Gastroesophageal sphincter (tissue), 4 donors: ENCODE results near the gene SERTAD2. TPM values are rescaled to one million over a fixed set of nuclear protein-coding genes. Genes with fewer than 3 reads are reported as not detected.

Experiments
- ATAC-seq: fragments of 150-250 bp; one replicate; pipeline ENCODE4 v1.9.1; 2016; ENCODE audit warnings: mild to moderate bottlenecking, moderate library complexity
- H3K27ac ChIP-seq, 4 donors: fragments of 200-600 bp; sonication (generic) in 3 of 4; 1 replicate in 3 of 4; 2 replicates in 1 of 4; pipeline ENCODE4 v1.5.1; 2016 to 2019
- H3K27me3 ChIP-seq: fragments of 200-600 bp; sonication (generic); one replicate; pipeline ENCODE4 v1.5.1; 2019
- H3K36me3 ChIP-seq, 2 donors: fragments of 200-600 bp; sonication (generic); one replicate each; pipeline ENCODE4 v1.5.1; 2019; ENCODE audit warnings: control low read depth in 1 of 2
- H3K4me1 ChIP-seq, 3 donors: fragments of 200-600 bp; sonication (generic); 1 replicate in 2 of 3; 2 replicates in 1 of 3; pipeline ENCODE4 v1.5.1; 2016 to 2019; ENCODE audit warnings: control low read depth in 2 of 3
- H3K4me3 ChIP-seq, 2 donors: fragments of 200-600 bp; sonication (generic); one replicate each; pipeline ENCODE4 v1.5.1; 2019; ENCODE audit warnings: mild to moderate bottlenecking in 1 of 2, moderate library complexity in 1 of 2
- H3K9me3 ChIP-seq, 3 donors: fragments of 200-600 bp; sonication (generic); one replicate each; pipeline ENCODE4 v1.5.1; 2017 to 2019; ENCODE audit warnings: control low read depth in 2 of 3
- CTCF ChIP-seq, 4 experiments: fragments of 200-600 bp in 2 of 4; fragments of 450-650 bp in 2 of 4; sonication (generic) in 1 of 4; IDR thresholded peaks; one replicate each; pipeline ENCODE4 v1.5.1; 2017 to 2019; ENCODE audit warnings: antibody characterized with exemption in 4 of 4, mild to moderate bottlenecking in 2 of 4, moderate library complexity in 2 of 4
- EP300 ChIP-seq: sonication (generic); formaldehyde crosslinking; IDR thresholded peaks from one replicate; pipeline ENCODE4 v1.6.1; 2017; ENCODE audit warnings: antibody characterized with exemption, mild to moderate bottlenecking
- POLR2A ChIP-seq, 2 donors: fragments of 450-650 bp; IDR thresholded peaks; one replicate each; pipeline ENCODE4 v1.6.1; 2017; ENCODE audit warnings: antibody characterized with exemption in 2 of 2, mild to moderate bottlenecking in 2 of 2, moderate library complexity in 1 of 2
- POLR2AphosphoS5 ChIP-seq: sonication (generic); formaldehyde crosslinking; IDR thresholded peaks from one replicate; pipeline ENCODE4 v1.6.1; 2017; ENCODE audit warnings: antibody characterized with exemption
- WGBS, 2 donors: methylation state at CpG; one replicate each; pipeline ENCODE4 v1.1.5; 2018; ENCODE audit warnings: low coverage in 1 of 2; 5-methylcytosine and 5-hydroxymethylcytosine counted together
- total RNA-seq, 4 donors: library from RNA; depleted of rRNA; stranded (reverse); fragments of >200 nt; gene quantifications; one replicate each; pipeline ENCODE4 v1.1.0, GENCODE V29; 2016

Gene SERTAD2
- total RNA-seq, 4 donors from 2014 or later: 13.9 to 18.5 (median 15.6) TPM

DNA sequence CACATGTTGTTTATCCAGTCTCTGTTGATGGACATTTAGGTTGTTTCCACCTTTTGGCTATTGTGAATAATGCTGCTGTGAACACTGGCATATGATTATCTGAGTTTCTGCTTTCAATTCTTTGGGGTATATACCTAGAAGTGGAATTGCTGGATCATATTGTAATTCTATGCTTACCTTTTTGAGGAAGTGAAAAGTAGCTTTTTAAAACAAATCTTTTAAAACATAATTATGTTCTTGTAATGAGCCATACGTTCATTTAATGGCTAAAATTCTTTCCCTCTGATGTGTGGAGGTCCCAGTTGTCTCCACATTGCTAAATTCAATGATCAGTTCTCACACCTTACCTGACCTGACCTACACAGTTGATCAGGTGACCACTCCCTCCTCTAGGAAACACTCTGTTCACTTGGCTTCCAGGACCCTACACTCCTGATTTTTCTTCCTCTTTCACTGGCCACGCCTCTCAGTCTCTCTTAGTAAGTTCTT is 27.8 kb upstream of the SERTAD2 start:
- TF ChIP-seq POLR2AphosphoS5: no peak
- no peak for TF ChIP-seq POLR2A (IDR thresholded peaks at IDR 0.05)
- Histone ChIP-seq H3K36me3 (no peaks in the 10 kb centered on the region), H3K4me1 (peaks cover 0 to 13% (median 0%) of the 10 kb centered on the region in 3 donors), H3K27me3 (no peaks in the 10 kb centered on the region), H3K4me3 (no peak overlapping the region), H3K27ac (no peak overlapping the region), H3K9me3 (no peaks in the 10 kb centered on the region)
- no peak for ATAC-seq
- 91 to 93% methylated on average over 2 of the region's 2 CpGs for WGBS, 2 donors

DNA sequence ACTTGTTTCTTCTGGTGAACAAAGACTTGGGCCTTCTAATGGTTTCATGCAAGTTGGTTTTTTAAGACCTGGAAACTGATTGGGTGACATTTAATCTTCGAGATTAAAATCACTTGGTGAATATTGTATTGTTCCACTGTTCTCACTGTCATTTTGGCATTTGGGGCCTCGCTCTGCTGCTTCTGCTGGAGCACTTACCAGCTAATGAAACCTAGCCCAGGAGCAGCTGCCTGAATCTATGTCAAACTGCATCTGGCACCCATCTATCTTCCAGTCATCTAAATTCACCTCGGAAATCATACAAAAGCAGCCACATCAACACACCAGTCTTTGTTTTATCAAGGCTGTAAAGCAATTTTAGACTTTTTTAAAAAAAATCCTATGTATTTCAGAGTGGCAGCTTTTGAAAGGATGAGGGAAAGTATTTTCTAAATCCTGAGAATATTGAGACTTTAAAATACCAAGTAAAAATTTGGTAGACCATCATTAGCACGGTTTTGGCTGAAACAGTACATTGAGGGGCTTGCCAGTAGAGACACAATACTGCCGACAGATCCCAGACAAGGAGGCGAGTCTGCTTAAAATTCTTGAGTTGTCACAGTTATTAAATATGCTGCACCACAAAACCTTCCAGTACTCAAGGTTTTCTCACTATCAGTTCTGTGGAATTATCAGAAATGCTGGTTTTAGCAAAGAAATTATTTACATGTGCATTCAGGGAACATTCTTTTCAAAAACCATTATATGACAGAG is 26.1 kb upstream of the SERTAD2 start:
- TF ChIP-seq EP300 (no peak), CTCF (IDR thresholded peaks at IDR 0.05) (no peak), POLR2A (IDR thresholded peaks at IDR 0.05) (no peak), POLR2AphosphoS5 (no peak)
- Histone ChIP-seq H3K36me3 (no peaks in the 10 kb centered on the region), H3K27me3 (no peaks in the 10 kb centered on the region), H3K4me1 (peaks cover 0 to 13% (median 0%) of the 10 kb centered on the region in 3 donors), H3K4me3 (no peak overlapping the region), H3K27ac (no peak overlapping the region), H3K9me3 (no peaks in the 10 kb centered on the region)
- no peak for ATAC-seq
- 59 to 72% methylated on average over 6 of the region's 6 CpGs for WGBS, 2 donors

- Histone ChIP-seq H3K4me1 (peaks cover 0 to 13% (median 0%) of the 10 kb centered on the region in 3 donors), H3K36me3 (no peaks in the 10 kb centered on the region), H3K9me3 (no peaks in the 10 kb centered on the region), H3K4me3 (no peak overlapping the region), H3K27ac (no peak overlapping the region), H3K27me3 (no peaks in the 10 kb centered on the region)
- no peak for ATAC-seq
- WGBS, 2 donors: 48 to 58% methylated on average over 3 of the region's 3 CpGs
- TF ChIP-seq POLR2A (IDR thresholded peaks at IDR 0.05): no peak
- TF ChIP-seq CTCF (IDR thresholded peaks at IDR 0.05): no peak
- no peak for TF ChIP-seq EP300
- TF ChIP-seq POLR2AphosphoS5: no peak
Measured at GRCh38 chr2:64678771-64679590, 25.3 kb upstream of the SERTAD2 start.

- H3K27ac ChIP-seq: no peak overlapping the region
- 97 to 100% methylated on average over 2 to 3 of the region's 3 CpGs for WGBS, 2 donors
- no peaks in the 10 kb centered on the region for H3K36me3 ChIP-seq
- TF ChIP-seq POLR2AphosphoS5 (no peak), EP300 (no peak), POLR2A (IDR thresholded peaks at IDR 0.05) (no peak), CTCF (IDR thresholded peaks at IDR 0.05) (no peak)
- H3K4me1 ChIP-seq: peaks cover 0 to 13% (median 0%) of the 10 kb centered on the region in 3 donors
- ATAC-seq: no peak
- H3K27me3 ChIP-seq: no peaks in the 10 kb centered on the region
- H3K9me3 ChIP-seq: no peaks in the 10 kb centered on the region
- no peak overlapping the region for H3K4me3 ChIP-seq
Measured at GRCh38 chr2:64677530-64677929, 23.8 kb upstream of the SERTAD2 start.

- Histone ChIP-seq H3K4me3 (no peak overlapping the region), H3K27me3 (no peaks in the 10 kb centered on the region), H3K9me3 (no peaks in the 10 kb centered on the region), H3K4me1 (peaks cover 0 to 13% (median 0%) of the 10 kb centered on the region in 3 donors), H3K36me3 (no peaks in the 10 kb centered on the region), H3K27ac (no peak overlapping the region)
- ATAC-seq: no peak
- 81 to 94% methylated on average over 3 to 5 of the region's 5 CpGs for WGBS, 2 donors
- no peak for TF ChIP-seq EP300
- no peak for TF ChIP-seq POLR2A (IDR thresholded peaks at IDR 0.05)
- no peak for TF ChIP-seq POLR2AphosphoS5
- TF ChIP-seq CTCF (IDR thresholded peaks at IDR 0.05): no peak
Measured at GRCh38 chr2:64675860-64676259, 22.1 kb upstream of the SERTAD2 start.
